Right renal pelvis (tissue), 4 donors: ENCODE measurements around the gene PSMG2. TPM values are rescaled to one million over a fixed set of nuclear protein-coding genes. Genes with fewer than 3 reads are reported as not detected.

ENCODE experiments used
- DNase-seq, 4 donors: peaks; one replicate each; pipeline ENCODE4 v3.0.0-alpha.2; 2013; ENCODE audit warnings: low read depth in 4 of 4, low spot score in 3 of 4, missing footprints in 1 of 4
- polyA plus RNA-seq, 4 donors: library from polyadenylated mRNA; unstranded; fragments of 120-200 nt; gene quantifications; one replicate each; pipeline ENCODE4 v1.2.1, GENCODE V29; 2013; ENCODE audit not compliant: insufficient read length in 4 of 4

The PSMG2 gene
- 10 to 100 TPM; 75.6 to 94.4 (median 83.2) TPM for polyA plus RNA-seq

GRCh38 chr18:12702221-12703095 lies at the start of gene PSMG2, which contains the start of gene CEP76:
PSMG2 (plus strand) TSS chr18:12703042; CDS start chr18:12703108, 66 bp downstream.
CEP76 (minus strand) TSS chr18:12702723; CDS start chr18:12702548, 175 bp downstream.
- peak; percentile 70 to 84 (median 78) for DNase-seq

- DNase-seq = no peak
These were observed 47.9 kb upstream of the PSMG2 start for GRCh38 chr18:12654971-12655370.

GRCh38 chr18:12656605-12656937 lies 46.3 kb upstream of the PSMG2 start:
- DNase-seq = no peak

DNA sequence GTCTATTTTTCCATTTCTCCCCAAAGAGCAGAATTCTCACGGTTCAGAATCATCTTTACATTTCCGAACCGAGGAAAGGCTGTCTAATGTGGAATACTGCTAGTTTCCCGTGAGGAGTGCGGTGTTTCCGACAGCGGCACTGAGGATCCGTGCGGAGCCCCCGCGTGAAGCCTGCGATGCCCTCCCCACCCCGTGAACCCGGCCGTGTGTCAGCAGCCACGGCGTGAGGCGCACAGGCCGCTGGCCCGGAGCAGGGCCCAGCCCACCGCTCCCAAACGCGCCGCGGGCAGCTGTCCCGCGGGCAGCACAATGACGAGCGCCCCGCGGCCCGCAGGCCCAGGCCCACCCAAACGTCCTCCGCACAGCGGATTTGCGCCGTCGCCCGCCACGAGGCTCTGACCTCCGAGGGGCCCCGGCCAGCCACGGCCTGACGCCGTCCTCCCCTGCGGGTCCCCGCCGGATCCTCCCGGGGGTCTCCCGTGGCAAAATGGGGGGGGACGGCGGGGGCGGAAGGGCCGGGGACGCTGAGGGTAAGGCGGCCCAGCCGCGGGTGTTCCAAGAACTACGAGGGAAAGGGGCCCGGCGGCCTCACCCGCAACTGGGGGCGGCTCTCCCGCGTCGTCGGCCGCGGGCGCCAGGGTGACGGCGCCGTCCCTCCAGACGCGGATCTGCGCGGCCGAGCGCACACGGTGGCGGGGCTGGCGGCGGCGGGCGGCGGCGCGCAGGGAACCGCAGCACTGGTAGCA lies 45.7 kb upstream of the PSMG2 start:
- DNase-seq = peak in 2 of 4 donors; percentile 18 to 51

GRCh38 chr18:12657684-12658425 lies 45.0 kb upstream of the PSMG2 start, which contains the start of gene SPIRE1:
SPIRE1 (minus strand) TSS chr18:12658107; CDS start chr18:12657866, 241 bp downstream.
- DNase-seq = peak in 2 of 4 donors; percentile 33 to 42

DNA sequence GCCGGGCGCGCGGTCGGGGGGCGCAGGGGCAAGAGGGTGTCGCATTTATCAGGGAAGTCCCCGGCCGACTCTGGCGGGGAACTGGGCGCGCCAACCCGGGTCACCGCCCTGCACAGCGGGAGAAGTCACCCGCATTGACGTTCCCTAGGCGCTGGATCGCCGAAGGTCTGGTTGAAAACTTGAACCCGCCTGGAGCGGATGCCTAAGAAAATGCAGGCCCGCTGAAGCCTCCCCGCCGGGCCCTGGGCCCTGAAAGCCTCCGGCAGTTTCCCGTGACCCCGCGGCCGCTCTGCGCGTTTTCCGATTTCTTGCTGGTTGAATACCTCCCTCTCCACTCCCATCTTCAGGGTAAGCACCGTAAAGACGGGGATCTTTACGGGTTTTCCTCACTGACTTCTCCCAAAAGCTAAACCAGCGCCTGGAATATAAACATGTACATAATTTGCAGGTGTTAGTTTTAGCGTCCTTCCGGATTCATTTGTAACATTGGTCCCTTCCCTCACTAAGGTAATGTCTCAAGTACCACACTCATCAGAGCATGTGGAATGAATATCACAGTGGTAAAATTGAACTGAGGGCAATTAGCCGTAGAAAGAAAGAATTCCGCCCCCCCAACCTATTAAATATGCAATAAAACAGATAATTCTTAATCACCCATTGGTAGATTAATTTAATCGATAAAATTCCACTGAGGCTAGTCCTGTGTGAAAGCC lies 44.3 kb upstream of the PSMG2 start:
- peak in 1 of 4 donors; percentile 10 for DNase-seq

GRCh38 chr18:12659904-12660605 lies 42.8 kb upstream of the PSMG2 start:
- peak in 3 of 4 donors; percentile 48 to 58 (median 54) for DNase-seq

- no peak for DNase-seq
These were observed 34.8 kb upstream of the PSMG2 start for GRCh38 chr18:12668041-12668440.

- peak in 1 of 4 donors; percentile 6 for DNase-seq
These were observed 23.6 kb upstream of the PSMG2 start for GRCh38 chr18:12679183-12679786.

DNA sequence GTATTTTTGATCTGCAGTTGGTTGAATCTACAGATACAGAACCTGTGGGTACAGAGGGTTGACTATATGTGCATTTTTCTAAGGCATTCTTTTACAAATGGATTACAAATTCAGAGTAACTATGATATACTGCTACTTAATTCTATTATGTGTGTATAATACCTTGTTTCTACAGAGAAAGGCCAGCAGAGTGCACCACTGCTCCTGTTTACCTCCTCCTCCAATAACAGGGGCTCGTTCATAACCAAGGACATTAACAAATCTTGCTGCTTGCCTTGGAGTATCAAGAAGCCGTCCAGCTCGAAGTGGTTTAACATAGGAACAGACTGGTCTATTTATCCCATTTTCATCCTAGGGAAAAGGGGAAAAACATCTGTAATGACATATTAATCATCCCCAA lies 16.7 kb upstream of the PSMG2 start:
- no peak for DNase-seq

- DNase-seq = no peak
These were observed 13.5 kb upstream of the PSMG2 start for GRCh38 chr18:12689256-12689850.

GRCh38 chr18:12692206-12692605 lies 10.6 kb upstream of the PSMG2 start:
- DNase-seq = no peak

- no peak for DNase-seq
These were observed 8.8 kb upstream of the PSMG2 start for GRCh38 chr18:12694032-12694431.

- DNase-seq = no peak
These were observed 3.1 kb upstream of the PSMG2 start for GRCh38 chr18:12699747-12700146.

- no peak for DNase-seq
These were observed 1.7 kb upstream of the PSMG2 start for GRCh38 chr18:12701161-12701560.

GRCh38 chr18:12703096-12703567 lies 290 bp downstream of the PSMG2 start:
- DNase-seq = no peak

GRCh38 chr18:12703664-12704063 lies 822 bp downstream of the PSMG2 start:
- no peak for DNase-seq

- no peak for DNase-seq
These were observed 8.6 kb downstream of the PSMG2 start for GRCh38 chr18:12711446-12711845.
